ENCODE results near the gene AUTS2.

Gene AUTS2

GRCh38 chr7:70595755-70596597, 997.7 kb downstream of the AUTS2 start:
- no peak for TF ChIP-seq CTCF (conservative IDR thresholded peaks at IDR 0.05; ENCODE audit: low read length)
- TF ChIP-seq EZH2phosphoT487 (IDR thresholded peaks at IDR 0.05; ENCODE audit: borderline replicate concordance) = no peak
- Histone ChIP-seq H3K9me3 (ENCODE audit: insufficient read depth, low read depth, low read length) (peaks cover 3% of the 10 kb centered on the region), H3K36me3 (ENCODE audit: insufficient read depth, low read length) (no peaks in the 10 kb centered on the region), H3K9ac (ENCODE audit: low read depth, low read length, poor library complexity, severe bottlenecking) (no peak overlapping the region), H3K4me1 (ENCODE audit: insufficient read depth, low read length, poor library complexity, severe bottlenecking) (no peaks in the 10 kb centered on the region), H3F3A (ENCODE audit: low read depth) (no peaks in the 10 kb centered on the region), H3K4me3 (ENCODE audit: low read length, poor library complexity, severe bottlenecking) (no peak overlapping the region), H3K79me2 (ENCODE audit: insufficient read depth, low read length) (no peaks in the 10 kb centered on the region), H4K20me1 (ENCODE audit: insufficient read depth, low read length, poor library complexity, severe bottlenecking) (no peaks in the 10 kb centered on the region), H2AFZ (ENCODE audit: low read length) (no peak overlapping the region), H3K27me3 (ENCODE audit: insufficient read depth, low read length, poor library complexity, severe bottlenecking) (no peaks in the 10 kb centered on the region), H3K9me2 (replicated peaks; ENCODE audit: low read depth, low read length) (no peaks in the 10 kb centered on the region), H3K4me2 (ENCODE audit: low read depth, low read length, poor library complexity, severe bottlenecking) (no peak overlapping the region)

DNA sequence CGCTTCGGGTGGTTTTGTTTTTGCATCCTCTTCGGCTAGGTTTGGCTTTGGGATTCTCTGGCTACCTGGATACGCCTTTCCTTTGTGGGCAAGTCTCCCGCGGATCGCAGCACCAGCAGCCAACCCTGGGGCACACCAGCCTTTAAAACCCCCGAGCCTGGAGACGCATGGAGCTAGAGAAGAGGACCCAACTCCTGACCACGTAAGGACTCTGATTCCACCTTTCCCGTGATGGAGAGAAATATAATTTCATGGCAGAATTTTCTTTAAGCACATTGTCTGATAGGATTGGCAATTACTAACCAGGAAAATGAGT, 998.3 kb downstream of the AUTS2 start:
- Histone ChIP-seq H3K9ac (ENCODE audit: low read depth, low read length, poor library complexity, severe bottlenecking) (no peak overlapping the region), H3K4me2 (ENCODE audit: low read depth, low read length, poor library complexity, severe bottlenecking) (no peak overlapping the region), H3K4me3 (ENCODE audit: low read length, poor library complexity, severe bottlenecking) (no peak overlapping the region), H3K36me3 (ENCODE audit: insufficient read depth, low read length) (no peaks in the 10 kb centered on the region), H3F3A (ENCODE audit: low read depth) (no peaks in the 10 kb centered on the region), H3K4me1 (ENCODE audit: insufficient read depth, low read length, poor library complexity, severe bottlenecking) (no peaks in the 10 kb centered on the region), H3K9me3 (ENCODE audit: insufficient read depth, low read depth, low read length) (peaks cover 7% of the 10 kb centered on the region), H4K20me1 (ENCODE audit: insufficient read depth, low read length, poor library complexity, severe bottlenecking) (no peaks in the 10 kb centered on the region), H2AFZ (ENCODE audit: low read length) (no peak overlapping the region), H3K79me2 (ENCODE audit: insufficient read depth, low read length) (no peaks in the 10 kb centered on the region), H3K27me3 (ENCODE audit: insufficient read depth, low read length, poor library complexity, severe bottlenecking) (no peaks in the 10 kb centered on the region), H3K9me2 (replicated peaks; ENCODE audit: low read depth, low read length) (no peaks in the 10 kb centered on the region)
- TF ChIP-seq EZH2phosphoT487 (IDR thresholded peaks at IDR 0.05; ENCODE audit: borderline replicate concordance) = no peak
- no peak for TF ChIP-seq CTCF (conservative IDR thresholded peaks at IDR 0.05; ENCODE audit: low read length)

DNA sequence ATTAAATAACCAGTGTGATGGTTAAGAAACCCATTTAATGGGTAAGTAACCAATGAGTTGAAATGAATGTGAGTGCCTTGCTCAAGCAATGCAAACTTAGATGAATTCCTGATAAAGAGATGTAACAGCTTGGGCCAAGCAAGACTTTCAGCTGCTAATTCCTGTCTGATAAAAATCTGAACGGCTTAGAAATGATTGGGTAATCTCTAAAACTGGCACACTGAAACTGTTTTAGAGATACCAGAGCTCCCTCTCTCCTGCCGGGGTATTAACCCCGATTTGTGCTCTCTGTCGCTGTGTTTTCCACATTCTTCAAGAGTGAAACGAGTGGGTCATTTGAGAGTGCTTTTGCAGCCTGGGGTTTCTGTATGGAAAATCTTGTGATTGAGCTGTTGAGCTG, 998.8 kb downstream of the AUTS2 start:
- Histone ChIP-seq H3K9me3 (ENCODE audit: insufficient read depth, low read depth, low read length) (peaks cover 7% of the 10 kb centered on the region), H3F3A (ENCODE audit: low read depth) (no peaks in the 10 kb centered on the region), H4K20me1 (ENCODE audit: insufficient read depth, low read length, poor library complexity, severe bottlenecking) (no peaks in the 10 kb centered on the region), H3K4me1 (ENCODE audit: insufficient read depth, low read length, poor library complexity, severe bottlenecking) (no peaks in the 10 kb centered on the region), H3K79me2 (ENCODE audit: insufficient read depth, low read length) (no peaks in the 10 kb centered on the region), H3K36me3 (ENCODE audit: insufficient read depth, low read length) (no peaks in the 10 kb centered on the region), H3K4me2 (ENCODE audit: low read depth, low read length, poor library complexity, severe bottlenecking) (no peak overlapping the region), H3K9me2 (replicated peaks; ENCODE audit: low read depth, low read length) (no peaks in the 10 kb centered on the region), H3K27me3 (ENCODE audit: insufficient read depth, low read length, poor library complexity, severe bottlenecking) (no peaks in the 10 kb centered on the region), H3K4me3 (ENCODE audit: low read length, poor library complexity, severe bottlenecking) (no peak overlapping the region), H3K9ac (ENCODE audit: low read depth, low read length, poor library complexity, severe bottlenecking) (no peak overlapping the region), H2AFZ (ENCODE audit: low read length) (no peak overlapping the region)
- TF ChIP-seq EZH2phosphoT487 (IDR thresholded peaks at IDR 0.05; ENCODE audit: borderline replicate concordance) = no peak
- no peak for TF ChIP-seq CTCF (conservative IDR thresholded peaks at IDR 0.05; ENCODE audit: low read length)
